HG03432 (cell line): ENCODE data around the gene ENPP7.

Experiments
- ATAC-seq: cut with Tn5 transposase; IDR thresholded peaks from one replicate; pipeline ENCODE4 v1.9.1; 2021; ENCODE audit warnings: mild to moderate bottlenecking, moderate library complexity; ENCODE audit not compliant: unreplicated experiment

ENPP7 gene

GRCh38 chr17:79789943-79790804 is 59.4 kb downstream of the ENPP7 start:
- no peak for ATAC-seq

- ATAC-seq, result no peak
Observed at GRCh38 chr17:79790805-79791734, 60.3 kb downstream of the ENPP7 start.

GRCh38 chr17:79791735-79792161 is 61.0 kb downstream of the ENPP7 start:
- ATAC-seq, result no peak
